ENCODE results near the gene PPP1R13B.

DNA sequence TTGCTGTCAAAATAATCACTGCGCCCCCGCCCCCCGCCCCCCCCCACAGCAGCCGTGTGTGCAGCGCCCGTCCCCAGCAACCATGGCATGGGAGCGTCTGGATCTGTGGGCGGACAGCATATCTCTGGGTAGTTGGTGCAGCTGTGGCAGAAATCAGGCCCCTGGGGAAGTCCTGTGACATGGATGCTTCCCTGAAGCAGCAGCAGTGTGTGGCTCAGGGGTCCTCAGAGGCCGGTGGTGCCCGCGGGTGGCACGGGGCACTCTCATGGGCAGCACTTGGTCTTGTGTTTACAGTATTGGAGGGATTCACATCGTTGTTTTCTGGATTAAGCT is 151.3 kb downstream of the PPP1R13B start:
- TF ChIP-seq, protein P1, sequence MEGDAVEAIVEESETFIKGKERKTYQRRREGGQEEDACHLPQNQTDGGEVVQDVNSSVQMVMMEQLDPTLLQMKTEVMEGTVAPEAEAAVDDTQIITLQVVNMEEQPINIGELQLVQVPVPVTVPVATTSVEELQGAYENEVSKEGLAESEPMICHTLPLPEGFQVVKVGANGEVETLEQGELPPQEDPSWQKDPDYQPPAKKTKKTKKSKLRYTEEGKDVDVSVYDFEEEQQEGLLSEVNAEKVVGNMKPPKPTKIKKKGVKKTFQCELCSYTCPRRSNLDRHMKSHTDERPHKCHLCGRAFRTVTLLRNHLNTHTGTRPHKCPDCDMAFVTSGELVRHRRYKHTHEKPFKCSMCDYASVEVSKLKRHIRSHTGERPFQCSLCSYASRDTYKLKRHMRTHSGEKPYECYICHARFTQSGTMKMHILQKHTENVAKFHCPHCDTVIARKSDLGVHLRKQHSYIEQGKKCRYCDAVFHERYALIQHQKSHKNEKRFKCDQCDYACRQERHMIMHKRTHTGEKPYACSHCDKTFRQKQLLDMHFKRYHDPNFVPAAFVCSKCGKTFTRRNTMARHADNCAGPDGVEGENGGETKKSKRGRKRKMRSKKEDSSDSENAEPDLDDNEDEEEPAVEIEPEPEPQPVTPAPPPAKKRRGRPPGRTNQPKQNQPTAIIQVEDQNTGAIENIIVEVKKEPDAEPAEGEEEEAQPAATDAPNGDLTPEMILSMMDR (IDR thresholded peaks at IDR 0.05): no peak
- no peak for TF ChIP-seq POLR2A (IDR thresholded peaks at IDR 0.05)

Measured in esophagus squamous epithelium (tissue), 4 donors.